ENCODE measurements around the gene POLR2L.

GRCh38 chr11:813072-813455, 29.3 kb downstream of the POLR2L start:
- TF ChIP-seq GABPA (IDR thresholded peaks at IDR 0.05; ENCODE audit: low read depth) (no peak), EZH2phosphoT487 (IDR thresholded peaks at IDR 0.05; ENCODE audit: borderline replicate concordance, low read depth) (no peak), SIN3A (IDR thresholded peaks at IDR 0.05; ENCODE audit: borderline replicate concordance, low read depth, low read length) (no peak), FOXM1 (IDR thresholded peaks at IDR 0.05; ENCODE audit: low read depth) (no peak), CTCF (IDR thresholded peaks at IDR 0.05) (no peak), RAD21 (IDR thresholded peaks at IDR 0.05; ENCODE audit: low read length) (no peak), TEAD4 (IDR thresholded peaks at IDR 0.05; ENCODE audit: borderline replicate concordance, insufficient read depth) (no peak), POLR2AphosphoS5 (IDR thresholded peaks at IDR 0.05; ENCODE audit: low read depth, low read length) (no peak; the same call in 1 of the 2 replicates), GATA2 (CRISPR knock-in tag; IDR thresholded peaks at IDR 0.05) (no peak)

Measured in SK-N-SH (cell line).